Neural progenitor cell (in vitro differentiated cells): ENCODE measurements around the gene ACER2. TPM values are rescaled to one million over a fixed set of nuclear protein-coding genes. Genes with fewer than 3 reads are reported as not detected.

Experiments used
- DNase-seq: peaks from one replicate; pipeline ENCODE4 v3.0.0-alpha.2; 2016; ENCODE audit warnings: low spot score
- H2AFZ ChIP-seq: fragments of 200-600 bp; sonication (generic); replicated peaks from 2 replicates; pipeline ENCODE4 v1.6.1; 2016; ENCODE audit warnings: antibody characterized with exemption
- H3F3A ChIP-seq: fragments of 200-600 bp; sonication (generic); 2 replicates; pipeline ENCODE4 v1.6.1; 2016; ENCODE audit warnings: antibody characterized with exemption, low read depth
- H3K27ac ChIP-seq: fragments of 200-600 bp; sonication (generic); 2 replicates; pipeline ENCODE4 v1.5.1; 2016; ENCODE audit warnings: mild to moderate bottlenecking
- H3K27me3 ChIP-seq: fragments of 200-600 bp; sonication (generic); 2 replicates; pipeline ENCODE4 v1.6.1; 2016; ENCODE audit warnings: mild to moderate bottlenecking, moderate library complexity
- H3K36me3 ChIP-seq: fragments of 200-600 bp; sonication (generic); 2 replicates; pipeline ENCODE4 v1.5.1; 2016
- H3K4me1 ChIP-seq: fragments of 200-600 bp; sonication (generic); 2 replicates; pipeline ENCODE4 v1.6.1; 2016; ENCODE audit warnings: mixed run types
- H3K4me2 ChIP-seq: fragments of 200-600 bp; sonication (generic); 2 replicates; pipeline ENCODE4 v1.6.1; 2016
- H3K4me3 ChIP-seq: fragments of 200-600 bp; sonication (generic); 2 replicates; pipeline ENCODE4 v1.5.1; 2016
- H3K79me2 ChIP-seq: fragments of 200-600 bp; sonication (generic); 2 replicates; pipeline ENCODE4 v1.6.1; 2016; ENCODE audit warnings: low read depth
- H3K9ac ChIP-seq: fragments of 200-600 bp; sonication (generic); 2 replicates; pipeline ENCODE4 v1.6.1; 2016
- H3K9me3 ChIP-seq: fragments of 200-600 bp; sonication (generic); 2 replicates; pipeline ENCODE4 v1.5.1; 2016; ENCODE audit warnings: low read depth
- H4K20me1 ChIP-seq: fragments of 200-600 bp; sonication (generic); 2 replicates; pipeline ENCODE4 v1.6.1; 2016; ENCODE audit warnings: low read depth
- H3K27ac Mint-ChIP-seq: 3 replicates; pipeline ENCODE4 v1.8.0; 2021; ENCODE audit warnings: mixed read lengths
- H3K27me3 Mint-ChIP-seq: 2 replicates; pipeline ENCODE4 v1.8.0; 2022; ENCODE audit warnings: low read depth, mild to moderate bottlenecking, inconsistent platforms, moderate library complexity, mixed read lengths; ENCODE audit not compliant: insufficient read depth
- H3K36me3 Mint-ChIP-seq: 3 replicates; pipeline ENCODE4 v1.8.0; 2021; ENCODE audit warnings: mixed read lengths
- H3K4me1 Mint-ChIP-seq: 3 replicates; pipeline ENCODE4 v1.8.0; 2021; ENCODE audit warnings: mixed read lengths
- H3K4me3 Mint-ChIP-seq: 3 replicates; pipeline ENCODE4 v1.8.0; 2021; ENCODE audit warnings: mild to moderate bottlenecking, moderate library complexity, mixed read lengths
- H3K9me3 Mint-ChIP-seq: 3 replicates; pipeline ENCODE4 v1.8.0; 2020; ENCODE audit warnings: mixed read lengths
- EZH2 ChIP-seq: fragments of 200-600 bp; sonication (generic); IDR thresholded peaks from 2 replicates; pipeline ENCODE4 v1.6.1; 2017; ENCODE audit warnings: antibody characterized with exemption, mild to moderate bottlenecking, moderate library complexity
- EZH2phosphoT487 ChIP-seq: fragments of 200-600 bp; sonication (generic); IDR thresholded peaks from 2 replicates; pipeline ENCODE4 v1.6.1; 2017; ENCODE audit warnings: antibody characterized with exemption
- total RNA-seq: library from RNA; depleted of rRNA; stranded (reverse); fragments of >200 nt; gene quantifications from 2 replicates; pipeline ENCODE4 v1.2.3, GENCODE V29; 2015; ENCODE audit warnings: low replicate concordance
- TF ChIP-seq, protein P1 (sequence below): fragments of 200-600 bp; sonication (generic); IDR thresholded peaks from 2 replicates; pipeline ENCODE4 v1.5.1; 2017; ENCODE audit warnings: antibody characterized with exemption, mild to moderate bottlenecking

The ACER2 gene
- total RNA-seq, 1 donor from 2014 or later = 5.6 TPM

DNA sequence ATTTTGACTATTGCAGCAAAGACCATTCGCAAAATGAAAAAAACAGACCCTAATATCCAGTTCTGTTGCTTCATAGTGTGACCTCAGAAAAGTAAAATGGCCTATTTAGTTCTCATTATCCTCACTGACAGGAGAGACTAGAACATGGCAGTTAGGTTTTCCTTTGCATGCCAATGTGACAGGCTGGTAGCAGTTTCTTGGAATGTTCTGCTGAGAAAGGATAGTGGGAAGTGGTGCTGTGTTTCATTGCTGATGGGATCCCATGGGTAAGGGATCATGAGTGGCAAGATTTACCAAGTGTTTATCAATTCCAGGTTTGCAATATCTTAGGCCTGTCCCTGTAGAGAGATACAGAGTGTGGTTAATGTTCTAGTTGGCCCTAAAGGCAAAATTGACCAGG, 88.5 kb downstream of the ACER2 start:
- TF ChIP-seq EZH2 (no peak), EZH2phosphoT487 (no peak)
- TF ChIP-seq, protein P1, sequence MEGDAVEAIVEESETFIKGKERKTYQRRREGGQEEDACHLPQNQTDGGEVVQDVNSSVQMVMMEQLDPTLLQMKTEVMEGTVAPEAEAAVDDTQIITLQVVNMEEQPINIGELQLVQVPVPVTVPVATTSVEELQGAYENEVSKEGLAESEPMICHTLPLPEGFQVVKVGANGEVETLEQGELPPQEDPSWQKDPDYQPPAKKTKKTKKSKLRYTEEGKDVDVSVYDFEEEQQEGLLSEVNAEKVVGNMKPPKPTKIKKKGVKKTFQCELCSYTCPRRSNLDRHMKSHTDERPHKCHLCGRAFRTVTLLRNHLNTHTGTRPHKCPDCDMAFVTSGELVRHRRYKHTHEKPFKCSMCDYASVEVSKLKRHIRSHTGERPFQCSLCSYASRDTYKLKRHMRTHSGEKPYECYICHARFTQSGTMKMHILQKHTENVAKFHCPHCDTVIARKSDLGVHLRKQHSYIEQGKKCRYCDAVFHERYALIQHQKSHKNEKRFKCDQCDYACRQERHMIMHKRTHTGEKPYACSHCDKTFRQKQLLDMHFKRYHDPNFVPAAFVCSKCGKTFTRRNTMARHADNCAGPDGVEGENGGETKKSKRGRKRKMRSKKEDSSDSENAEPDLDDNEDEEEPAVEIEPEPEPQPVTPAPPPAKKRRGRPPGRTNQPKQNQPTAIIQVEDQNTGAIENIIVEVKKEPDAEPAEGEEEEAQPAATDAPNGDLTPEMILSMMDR = no peak
- Mint-ChIP-seq H3K27me3 (peaks cover 6% of the 10 kb centered on the region), H3K9me3 (peaks cover 9% of the 10 kb centered on the region), H3K36me3 (no peaks in the 10 kb centered on the region), H3K27ac (no peak overlapping the region), H3K4me1 (peaks cover 2% of the 10 kb centered on the region), H3K4me3 (no peak overlapping the region)
- Histone ChIP-seq H4K20me1 (no peaks in the 10 kb centered on the region), H2AFZ (no peak overlapping the region), H3F3A (no peaks in the 10 kb centered on the region), H3K36me3 (no peaks in the 10 kb centered on the region), H3K4me2 (no peak overlapping the region), H3K4me3 (no peak overlapping the region), H3K9me3 (no peaks in the 10 kb centered on the region), H3K27ac (no peak overlapping the region), H3K9ac (no peak overlapping the region), H3K4me1 (no peaks in the 10 kb centered on the region), H3K27me3 (no peaks in the 10 kb centered on the region), H3K79me2 (no peaks in the 10 kb centered on the region)
- DNase-seq = no peak

DNA sequence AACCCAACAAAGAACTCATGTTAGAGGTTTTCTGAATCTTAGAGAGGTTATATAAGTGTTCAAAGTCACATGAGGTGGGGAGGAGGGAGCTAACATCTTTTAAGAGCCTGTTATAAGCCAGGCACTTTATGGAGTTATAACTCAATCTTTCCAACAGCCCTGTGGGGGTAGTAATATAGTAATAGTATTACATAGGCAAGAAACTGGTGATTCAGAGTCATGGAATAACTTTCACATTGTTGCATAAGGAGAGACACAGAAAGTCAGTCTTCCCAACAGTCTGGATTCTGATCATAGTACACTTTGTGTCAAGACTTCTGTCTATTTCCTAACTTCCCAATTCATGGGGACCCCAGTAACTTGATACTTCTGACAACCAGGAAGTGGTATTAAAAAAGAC, 89.2 kb downstream of the ACER2 start:
- Histone ChIP-seq H3K4me2 (no peak overlapping the region), H2AFZ (no peak overlapping the region), H3K27ac (no peak overlapping the region), H3K79me2 (no peaks in the 10 kb centered on the region), H3K4me1 (no peaks in the 10 kb centered on the region), H4K20me1 (no peaks in the 10 kb centered on the region), H3K9ac (no peak overlapping the region), H3K36me3 (no peaks in the 10 kb centered on the region), H3K27me3 (no peaks in the 10 kb centered on the region), H3K4me3 (no peak overlapping the region), H3F3A (no peaks in the 10 kb centered on the region), H3K9me3 (no peaks in the 10 kb centered on the region)
- peaks cover 6% of the 10 kb centered on the region for H3K27me3 Mint-ChIP-seq
- H3K4me1 Mint-ChIP-seq = peaks cover under 1% of the 10 kb centered on the region
- TF ChIP-seq, protein P1 = no peak
- TF ChIP-seq EZH2phosphoT487 = no peak
- no peak for TF ChIP-seq EZH2
- no peak for DNase-seq
- no peak overlapping the region for H3K27ac Mint-ChIP-seq
- H3K4me3 Mint-ChIP-seq = no peak overlapping the region
- no peaks in the 10 kb centered on the region for H3K36me3 Mint-ChIP-seq
- peaks cover 9% of the 10 kb centered on the region for H3K9me3 Mint-ChIP-seq

Other genes with a start within 250 kb of the ACER2 start
- gene DENND4C, start 178.3 kb upstream of the ACER2 start, total RNA-seq = 40.7 and 73.4 TPM in 2 replicates
- gene RPS6, start 28.8 kb upstream of the ACER2 start, total RNA-seq = 2,264 and 3,753 TPM in 2 replicates